Measurements from ENCODE around the gene HIGD2A.
"Not testable (repeated sequence)": the region's sequence is repeated elsewhere in the genome, so short reads cannot be mapped to it uniquely, and the experiment has no call there.

HIGD2A gene

GRCh38 chr5:176396330-176396729 lies 7.8 kb downstream of the HIGD2A start:
- no peak for DNase-seq

GRCh38 chr5:176397736-176398420 lies 9.3 kb downstream of the HIGD2A start:
- no peak for DNase-seq

GRCh38 chr5:176400382-176401156 lies 12.0 kb downstream of the HIGD2A start:
- DNase-seq: no peak

DNA sequence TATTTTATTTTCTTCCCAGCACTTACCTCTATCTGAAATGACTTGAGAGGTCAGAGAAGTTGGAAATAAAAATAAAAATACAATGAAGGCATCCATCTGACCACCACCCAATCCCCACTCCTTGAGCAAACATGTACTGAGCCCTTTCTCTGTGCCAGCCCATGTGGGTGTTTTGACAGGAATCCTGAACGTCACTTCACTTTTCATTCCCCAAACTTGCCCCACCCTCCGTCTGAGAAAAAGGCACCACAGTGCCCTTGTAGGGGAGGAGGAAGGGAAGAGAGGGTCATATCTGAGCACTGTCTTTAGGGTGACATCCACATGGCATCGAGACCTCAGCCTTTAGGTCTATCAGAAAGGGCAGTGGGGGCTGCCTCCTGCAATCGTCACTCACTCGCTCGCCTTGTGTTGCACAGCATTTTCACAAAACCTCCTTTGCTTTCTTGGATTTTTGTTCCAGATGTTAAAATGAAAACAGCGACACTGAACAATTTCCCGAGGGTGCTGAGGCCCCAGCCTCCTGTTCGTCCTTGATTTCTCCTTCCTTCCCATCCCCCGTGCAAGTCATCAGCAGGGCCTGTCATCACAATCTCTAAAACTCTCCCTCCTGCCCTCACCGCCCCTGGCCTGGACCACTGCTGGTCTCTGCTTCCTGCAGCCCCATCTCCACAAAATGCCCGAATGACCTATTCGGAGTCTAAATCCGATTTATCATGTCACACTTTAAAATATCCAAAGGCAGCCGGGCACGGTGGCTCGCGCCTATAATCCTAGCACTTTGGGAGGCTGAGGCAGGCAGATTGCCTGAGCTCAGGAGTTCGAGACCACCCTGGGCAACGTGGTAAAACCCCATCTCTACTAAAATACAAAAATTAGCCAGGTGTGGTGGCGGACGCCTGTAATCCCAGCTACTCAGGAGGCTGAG lies 13.0 kb downstream of the HIGD2A start:
- no peak for DNase-seq

GRCh38 chr5:176405656-176406435 lies 17.3 kb downstream of the HIGD2A start:
- no peak for DNase-seq

DNA sequence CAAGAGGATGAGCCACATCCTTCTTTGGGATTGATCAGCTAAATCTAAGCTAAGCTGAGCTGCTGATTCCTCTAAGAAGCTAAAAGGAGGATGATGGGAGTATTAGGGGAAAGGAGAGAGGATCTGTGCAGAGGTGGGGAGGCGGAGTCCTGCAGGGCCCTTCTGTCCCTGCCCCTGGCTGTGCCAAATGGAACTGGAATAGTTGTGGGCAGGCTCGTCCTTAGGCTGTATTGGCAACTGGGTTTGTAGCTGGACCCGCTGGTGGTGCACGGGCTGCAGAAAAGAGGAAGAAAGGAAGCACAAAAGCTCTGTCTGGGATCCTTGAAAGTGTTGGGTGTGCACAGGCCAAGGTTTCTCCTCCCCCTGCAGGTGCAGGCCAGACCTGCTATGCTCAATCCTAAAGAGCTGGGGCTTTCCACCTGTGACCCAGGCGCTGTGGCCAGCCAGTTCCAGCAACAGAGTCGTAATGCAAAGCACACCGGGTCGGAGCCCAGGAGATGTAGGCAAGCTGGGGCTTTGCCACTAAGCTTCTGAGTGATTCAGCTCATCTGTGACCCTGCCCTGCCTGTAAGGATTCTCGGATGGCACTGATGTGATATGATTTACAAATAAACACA lies 18.0 kb downstream of the HIGD2A start:
- no peak for DNase-seq

GRCh38 chr5:176407456-176408251 lies 19.1 kb downstream of the HIGD2A start:
- DNase-seq: no peak

- not testable (repeated sequence) for DNase-seq
Measured at GRCh38 chr5:176408252-176408573, 19.7 kb downstream of the HIGD2A start.

DNA sequence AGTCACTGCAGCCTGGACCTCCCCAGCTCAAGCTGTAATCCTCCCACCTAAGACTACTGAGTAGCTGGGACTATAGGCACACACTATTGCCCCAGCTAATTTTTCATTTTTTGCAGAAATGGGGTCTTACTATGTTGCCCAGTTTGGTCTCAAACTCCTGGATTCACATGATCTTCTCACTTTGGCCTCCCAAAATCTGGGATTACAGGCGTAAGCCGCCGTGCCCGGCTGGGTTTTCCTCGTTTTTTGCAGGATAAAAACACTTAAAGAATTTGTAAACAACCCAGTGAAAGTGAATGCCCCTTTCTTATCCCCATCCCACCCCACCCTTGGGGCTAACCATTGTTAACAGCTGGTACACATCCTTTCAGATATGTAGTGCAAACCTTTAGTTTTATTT lies 20.0 kb downstream of the HIGD2A start:
- no peak for DNase-seq

DNA sequence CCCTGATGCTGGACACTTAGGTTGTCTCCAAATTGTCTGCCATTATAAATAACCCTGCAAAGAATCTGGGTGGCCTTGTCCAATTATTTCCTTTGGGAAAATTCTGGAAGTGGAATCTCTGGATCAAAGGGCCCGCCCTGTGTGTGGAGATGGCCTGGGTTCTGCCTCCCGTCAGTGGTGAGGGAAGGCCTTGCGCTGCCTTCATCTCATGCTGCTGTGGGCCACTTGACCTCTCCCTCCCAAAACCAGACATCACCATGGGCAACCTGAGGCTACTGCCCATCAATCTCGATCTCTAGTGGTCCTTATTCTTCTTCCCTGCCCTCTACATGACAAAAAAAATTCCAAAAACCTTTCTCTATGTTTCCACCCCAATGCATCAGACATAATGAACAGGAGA lies 21.2 kb downstream of the HIGD2A start:
- no peak for DNase-seq

- no peak for DNase-seq
Measured at GRCh38 chr5:176410486-176411180, 22.1 kb downstream of the HIGD2A start.

DNA sequence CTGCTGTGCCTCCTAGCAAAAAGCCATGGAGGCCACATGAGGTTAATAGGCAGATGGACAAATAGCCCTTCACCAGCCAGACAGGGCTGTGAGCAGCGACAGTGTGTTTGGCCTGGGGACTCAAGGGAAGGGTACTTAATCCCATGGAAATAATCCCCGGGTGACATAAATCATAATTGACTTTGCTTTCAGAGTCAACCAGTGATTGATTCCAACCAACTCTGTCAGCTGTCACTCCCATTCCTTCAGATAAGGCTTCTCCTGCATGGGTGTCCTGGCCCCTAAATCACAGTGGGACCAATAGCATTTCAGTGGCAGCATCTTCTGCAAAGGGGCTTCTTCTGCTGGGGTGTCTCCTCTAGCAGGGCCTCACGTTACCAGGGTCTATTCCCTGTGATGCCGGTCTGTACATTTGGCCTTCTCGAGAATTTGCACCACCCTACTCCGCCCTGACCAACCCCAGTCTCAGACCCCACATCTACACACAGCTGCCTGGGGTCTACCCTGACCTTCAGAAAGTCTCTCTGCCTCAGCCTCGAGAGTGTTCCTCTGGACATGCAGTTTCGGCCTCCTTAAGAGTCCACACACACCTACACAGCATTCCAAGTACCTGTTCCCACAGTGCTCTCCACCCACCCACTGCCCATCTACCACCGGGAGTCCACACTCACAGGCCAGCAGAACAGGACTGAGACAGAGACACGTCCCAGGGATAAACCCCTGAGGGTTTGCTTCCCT lies 24.1 kb downstream of the HIGD2A start:
- no peak for DNase-seq

DNA sequence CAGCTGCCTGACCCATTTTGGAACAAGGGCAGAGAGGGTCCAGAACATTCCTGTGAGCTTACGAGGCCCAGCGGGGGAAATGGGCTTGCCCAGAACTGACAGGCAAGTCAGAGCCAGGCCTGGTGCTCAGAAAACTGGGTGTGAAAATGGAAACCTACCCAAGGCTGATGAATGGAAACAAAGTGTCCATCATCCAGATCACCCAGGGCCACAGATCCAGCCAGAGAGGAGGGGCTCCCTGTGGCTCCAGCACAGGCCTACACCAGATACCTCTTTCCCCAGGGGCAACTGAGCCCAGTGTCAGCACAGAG lies 24.7 kb downstream of the HIGD2A start:
- no peak for DNase-seq

- no peak for DNase-seq
Measured at GRCh38 chr5:176413709-176414191, 25.2 kb downstream of the HIGD2A start.

DNA sequence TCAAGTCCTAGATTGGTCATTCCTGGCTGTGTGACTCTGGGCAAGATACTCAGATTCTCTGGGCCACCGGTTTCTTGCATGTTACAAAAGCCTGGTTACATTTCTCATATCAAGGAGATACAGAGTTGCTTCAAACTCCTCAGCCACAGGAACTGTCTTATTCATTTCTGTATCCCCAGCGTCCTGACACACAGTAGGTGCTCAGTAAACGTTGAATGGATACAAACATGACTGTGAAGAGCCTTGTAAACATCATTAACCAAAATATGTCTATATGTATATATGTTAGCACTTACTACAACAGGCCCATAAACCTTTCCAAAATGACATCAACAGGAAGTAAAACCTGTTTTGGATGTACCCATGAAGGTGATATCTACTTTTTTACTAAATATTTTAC lies 26.2 kb downstream of the HIGD2A start:
- DNase-seq: no peak

GRCh38 chr5:176415240-176415951 lies 26.8 kb downstream of the HIGD2A start:
- no peak for DNase-seq

DNA sequence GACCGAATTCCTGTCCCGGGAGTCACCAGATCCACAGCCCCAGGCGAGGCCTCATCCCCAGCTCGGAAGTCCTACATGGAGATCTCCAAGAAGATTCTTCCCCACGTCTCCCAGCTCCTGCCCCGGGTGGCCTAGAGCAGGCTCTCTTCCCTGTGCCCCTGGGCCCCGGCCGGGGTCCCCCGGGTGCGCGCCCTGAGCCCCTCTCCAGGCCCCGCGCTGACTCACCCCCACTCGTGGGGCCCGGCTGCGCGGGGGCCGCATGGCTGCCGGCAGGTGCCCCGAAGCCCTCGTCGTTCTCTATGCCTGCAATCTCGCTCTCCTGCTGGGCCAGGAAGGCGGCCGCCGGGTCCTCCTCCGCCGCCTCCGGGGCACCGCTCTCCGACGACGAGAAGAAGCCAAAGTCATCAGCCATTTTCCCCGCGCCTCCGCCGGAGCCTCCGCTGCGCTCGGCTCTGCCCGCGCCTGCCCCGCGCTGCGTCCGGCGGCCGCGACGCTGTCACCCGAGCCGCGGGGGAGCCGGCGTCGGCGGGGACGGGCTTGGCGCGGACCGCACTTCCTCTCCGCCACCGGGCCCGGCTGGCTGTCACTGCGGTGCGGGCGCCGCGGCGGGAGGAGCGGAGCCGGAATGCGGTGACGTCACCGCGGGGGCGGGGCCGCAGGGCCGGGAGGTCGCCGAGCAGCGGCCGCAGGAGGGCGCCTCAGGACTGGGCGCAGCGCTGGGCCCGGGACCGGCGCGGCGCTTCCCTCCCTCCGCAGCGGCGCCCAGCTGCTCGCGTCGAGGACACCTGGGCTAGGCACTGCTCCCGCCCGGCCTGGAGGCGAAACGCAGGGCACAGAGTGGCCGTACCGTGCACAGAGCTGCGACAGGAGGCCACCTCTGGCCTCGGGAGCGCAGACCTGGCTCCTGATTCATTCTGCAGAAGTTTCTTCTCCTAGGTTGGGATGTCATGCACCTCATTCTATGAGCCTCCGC lies 27.7 kb downstream of the HIGD2A start, which contains the start of gene CLTB:
CLTB (minus strand) TSS at position 588 of the 973 bp plus-strand sequence; CDS start at position 412, 176 bp downstream.
- DNase-seq: peak; percentile 85 to 95 (median 88)

- DNase-seq: no peak
Measured at GRCh38 chr5:176416965-176417364, 28.4 kb downstream of the HIGD2A start.

All from T-helper 1 cell (primary cell).